Hematopoietic multipotent progenitor cell treated with erythropoietin and hydrocortisone succinate and interleukin-3 and kit ligand, for 15 days (in vitro differentiated cells): ENCODE results near the gene LGR4.

Source experiments
- DNase-seq: peaks from one replicate; pipeline ENCODE4 v3.0.0-alpha.2; 2015; ENCODE audit warnings: low spot score

Gene LGR4

GRCh38 chr11:27485930-27486773 lies 13.6 kb upstream of the LGR4 start:
- DNase-seq, result peak; percentile 81

- DNase-seq, result no peak
Observed at GRCh38 chr11:27482793-27483192, 10.2 kb upstream of the LGR4 start.

- DNase-seq, result no peak
Observed at GRCh38 chr11:27481992-27482391, 9.4 kb upstream of the LGR4 start.

GRCh38 chr11:27477831-27478230 lies 5.2 kb upstream of the LGR4 start:
- no peak for DNase-seq

- no peak for DNase-seq
Observed at GRCh38 chr11:27477243-27477642, 4.7 kb upstream of the LGR4 start.

- no peak for DNase-seq
Observed at GRCh38 chr11:27475622-27476021, 3.0 kb upstream of the LGR4 start.

GRCh38 chr11:27473017-27473406 lies 422 bp upstream of the LGR4 start:
- DNase-seq, result no peak

- peak; percentile 18 for DNase-seq
Observed at GRCh38 chr11:27471589-27472397, 797 bp downstream of the LGR4 start.

GRCh38 chr11:27470826-27471588 lies 1.6 kb downstream of the LGR4 start:
- peak; percentile 13 for DNase-seq

- DNase-seq, result no peak
Observed at GRCh38 chr11:27470166-27470565, 2.4 kb downstream of the LGR4 start.

GRCh38 chr11:27468995-27469695 lies 3.4 kb downstream of the LGR4 start:
- DNase-seq, result no peak

GRCh38 chr11:27468209-27468994 lies 4.2 kb downstream of the LGR4 start:
- DNase-seq, result no peak

- DNase-seq, result no peak
Observed at GRCh38 chr11:27467181-27467913, 5.2 kb downstream of the LGR4 start.

- no peak for DNase-seq
Observed at GRCh38 chr11:27466363-27466762, 6.2 kb downstream of the LGR4 start.

GRCh38 chr11:27465629-27466028 lies 7.0 kb downstream of the LGR4 start:
- DNase-seq, result no peak

- no peak for DNase-seq
Observed at GRCh38 chr11:27464909-27465308, 7.7 kb downstream of the LGR4 start.

- no peak for DNase-seq
Observed at GRCh38 chr11:27464289-27464696, 8.3 kb downstream of the LGR4 start.

GRCh38 chr11:27462543-27462942 lies 10.0 kb downstream of the LGR4 start:
- DNase-seq, result no peak

- DNase-seq, result no peak
Observed at GRCh38 chr11:27460158-27460978, 12.2 kb downstream of the LGR4 start.
